Gastrocnemius medialis (tissue), 4 donors: ENCODE results near the gene RBPJ. TPM values are rescaled to one million over a fixed set of nuclear protein-coding genes. Genes with fewer than 3 reads are reported as not detected.
A peak's percentile ranks its signal among the peaks of the same experiment; 100 is the strongest.

Experiments used
- ATAC-seq, 2 donors: fragments of 150-250 bp; one replicate each; pipeline ENCODE4 v1.9.1; 2016
- DNase-seq, 2 donors: peaks; one replicate each; pipeline ENCODE4 v3.0.0-alpha.2; 2019
- H3K27ac ChIP-seq, 4 donors: fragments of 200-600 bp; sonication (generic); 1 replicate in 1 of 4; 2 replicates in 3 of 4; pipeline ENCODE4 v1.5.1; 2016 to 2018; ENCODE audit warnings: mild to moderate bottlenecking in 2 of 4, moderate library complexity in 1 of 4
- H3K27me3 ChIP-seq, 3 donors: fragments of 200-600 bp; sonication (generic) in 2 of 3; 1 replicate in 1 of 3; 2 replicates in 2 of 3; pipeline versions ENCODE4 v1.5.1 to v1.6.0; 2016 to 2019; ENCODE audit warnings: mild to moderate bottlenecking in 1 of 3, moderate library complexity in 1 of 3
- H3K36me3 ChIP-seq, 2 donors: fragments of 200-600 bp; sonication (generic) in 1 of 2; one replicate each; pipeline ENCODE4 v1.5.1; 2017 to 2018
- H3K4me1 ChIP-seq, 2 donors: fragments of 200-600 bp; sonication (generic) in 1 of 2; one replicate each; pipeline ENCODE4 v1.5.1; 2016 to 2017; ENCODE audit warnings: mild to moderate bottlenecking in 2 of 2
- H3K4me3 ChIP-seq, 4 donors: fragments of 200-600 bp; sonication (generic) in 3 of 4; 1 replicate in 1 of 4; 2 replicates in 3 of 4; pipeline ENCODE4 v1.5.1; 2016 to 2019; ENCODE audit warnings: mild to moderate bottlenecking in 2 of 4
- H3K9me3 ChIP-seq, 3 donors: fragments of 200-600 bp; sonication (generic) in 2 of 3; 1 replicate in 1 of 3; 2 replicates in 2 of 3; pipeline ENCODE4 v1.5.1; 2016 to 2019
- POLR2A ChIP-seq, 2 donors: fragments of 450-650 bp; IDR thresholded peaks; one replicate each; pipeline ENCODE4 v1.6.1; 2017; ENCODE audit warnings: antibody characterized with exemption in 2 of 2, mild to moderate bottlenecking in 2 of 2, moderate library complexity in 2 of 2
- in situ Hi-C, 4 donors: fragments of 200-750 bp; cut with MboI; loops; one replicate each; pipeline versions ENCODE4 v1.15.0 to v1.8.0; 2017; ENCODE audit warnings: low sequenced_read_pairs in 4 of 4
- intact Hi-C: fragments of 100-400 bp; cut with DNase I; formaldehyde crosslinking; loops from one replicate; pipeline ENCODE4 v1.15.1; 2023; ENCODE audit warnings: low total_unique reads
- total RNA-seq, 4 donors: library from RNA; depleted of rRNA; stranded (reverse); fragments of >200 nt; gene quantifications; one replicate each; pipeline versions ENCODE4 v1.1.0 to v1.2.3, GENCODE V29; 2016
- TF ChIP-seq, protein P1 (sequence below), 5 experiments: fragments of 450-650 bp in 3 of 5; fragments of 200-600 bp in 2 of 5; sonication (generic) in 2 of 5; IDR thresholded peaks in 4 of 5; conservative IDR thresholded peaks in 1 of 5; 1 replicate in 4 of 5; 2 replicates in 1 of 5; pipeline ENCODE4 v1.5.1; 2016 to 2019; ENCODE audit warnings: antibody characterized with exemption in 5 of 5, mild to moderate bottlenecking in 3 of 5, moderate library complexity in 3 of 5

Gene RBPJ
- total RNA-seq, 4 donors from 2014 or later = 22.8 to 73.3 (median 37.1) TPM

DNA sequence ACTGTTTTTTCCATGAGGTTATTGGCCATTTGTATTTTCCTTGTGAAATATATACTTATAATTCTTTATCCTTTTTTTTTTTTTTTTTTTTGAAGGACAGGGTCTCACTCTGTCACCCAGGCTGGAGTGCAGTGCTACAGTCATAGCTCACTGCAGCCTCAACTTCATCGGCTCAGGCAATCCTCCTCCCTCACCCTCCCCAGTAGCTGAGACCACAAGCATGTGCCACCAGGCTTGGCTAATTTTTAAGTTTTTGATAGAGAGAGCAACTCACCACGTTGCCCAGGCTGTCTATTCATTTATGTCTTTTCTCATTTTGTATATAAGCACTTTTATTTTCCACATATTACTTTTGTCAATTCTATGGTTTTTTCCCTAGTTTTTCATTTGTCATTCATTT, 16.8 kb downstream of the RBPJ start:
- Histone ChIP-seq H3K36me3 (no peaks in the 10 kb centered on the region), H3K9me3 (no peaks in the 10 kb centered on the region), H3K4me1 (peaks cover 13 to 44% of the 10 kb centered on the region in 2 donors), H3K4me3 (no peak overlapping the region), H3K27ac (no peak overlapping the region), H3K27me3 (no peaks in the 10 kb centered on the region)
- DNase-seq = no peak
- intact Hi-C loops = no loop called here
- no peak for ATAC-seq
- in situ Hi-C loops = loop anchor here in 2 of 4 donors (10.0 to 25.0 kb wide), 3 partner anchors 57 to 675 kb away; no protein-coding TSS in a partner anchor
- no peak for TF ChIP-seq POLR2A (IDR thresholded peaks at IDR 0.05)
- TF ChIP-seq, protein P1, sequence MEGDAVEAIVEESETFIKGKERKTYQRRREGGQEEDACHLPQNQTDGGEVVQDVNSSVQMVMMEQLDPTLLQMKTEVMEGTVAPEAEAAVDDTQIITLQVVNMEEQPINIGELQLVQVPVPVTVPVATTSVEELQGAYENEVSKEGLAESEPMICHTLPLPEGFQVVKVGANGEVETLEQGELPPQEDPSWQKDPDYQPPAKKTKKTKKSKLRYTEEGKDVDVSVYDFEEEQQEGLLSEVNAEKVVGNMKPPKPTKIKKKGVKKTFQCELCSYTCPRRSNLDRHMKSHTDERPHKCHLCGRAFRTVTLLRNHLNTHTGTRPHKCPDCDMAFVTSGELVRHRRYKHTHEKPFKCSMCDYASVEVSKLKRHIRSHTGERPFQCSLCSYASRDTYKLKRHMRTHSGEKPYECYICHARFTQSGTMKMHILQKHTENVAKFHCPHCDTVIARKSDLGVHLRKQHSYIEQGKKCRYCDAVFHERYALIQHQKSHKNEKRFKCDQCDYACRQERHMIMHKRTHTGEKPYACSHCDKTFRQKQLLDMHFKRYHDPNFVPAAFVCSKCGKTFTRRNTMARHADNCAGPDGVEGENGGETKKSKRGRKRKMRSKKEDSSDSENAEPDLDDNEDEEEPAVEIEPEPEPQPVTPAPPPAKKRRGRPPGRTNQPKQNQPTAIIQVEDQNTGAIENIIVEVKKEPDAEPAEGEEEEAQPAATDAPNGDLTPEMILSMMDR (IDR thresholded peaks at IDR 0.05 in 4 of 5, conservative IDR thresholded peaks at IDR 0.05 in 1 of 5) = no peak

DNA sequence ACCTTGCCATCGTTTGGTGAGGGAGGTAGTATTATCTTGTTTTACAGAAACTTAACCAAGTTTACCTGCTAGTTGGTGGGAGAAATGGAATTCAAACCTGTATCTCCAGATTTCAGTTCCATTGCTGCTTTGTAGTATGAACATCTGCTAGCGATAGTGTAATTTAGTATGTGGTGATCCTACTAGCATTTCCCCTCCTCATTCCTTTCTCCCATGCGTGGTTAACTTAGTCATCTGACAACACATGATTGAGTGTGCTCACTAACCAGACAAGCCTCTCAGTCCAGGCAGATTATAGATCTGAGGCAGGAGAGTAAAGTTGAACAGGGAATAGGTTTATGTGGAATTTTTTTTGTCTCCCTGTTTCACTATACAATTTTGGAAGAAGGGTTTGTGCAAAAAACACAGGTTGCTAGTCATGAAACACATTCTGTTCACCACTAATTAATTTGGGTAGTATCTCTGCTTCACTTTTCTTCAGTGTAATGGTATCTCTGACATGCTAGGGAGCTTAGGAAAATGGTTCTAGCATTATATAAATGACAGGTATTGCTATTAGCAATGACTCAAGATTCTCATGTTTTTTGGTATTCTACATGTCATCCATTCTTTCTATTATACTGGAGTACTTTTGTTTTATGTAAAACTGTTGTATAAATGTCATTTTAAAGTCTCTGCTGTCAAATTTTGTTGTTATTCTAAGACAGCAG, 21.7 kb downstream of the RBPJ start:
- Histone ChIP-seq H3K27me3 (no peaks in the 10 kb centered on the region), H3K9me3 (no peaks in the 10 kb centered on the region), H3K36me3 (no peaks in the 10 kb centered on the region), H3K27ac (peak overlapping the region in 2 of 4 donors; percentile 8 to 22), H3K4me1 (peaks cover 31 to 51% of the 10 kb centered on the region in 2 donors), H3K4me3 (no peak overlapping the region)
- no peak for DNase-seq
- in situ Hi-C loops = loop anchor here in 1 of 4 donors (25.0 kb wide), 1 partner anchor 670 kb away; no protein-coding TSS in a partner anchor
- peak; percentile 86 to 89 for ATAC-seq
- TF ChIP-seq POLR2A (IDR thresholded peaks at IDR 0.05) = no peak
- TF ChIP-seq, protein P1 (IDR thresholded peaks at IDR 0.05 in 4 of 5, conservative IDR thresholded peaks at IDR 0.05 in 1 of 5) = no peak
- intact Hi-C loops = no loop called here

DNA sequence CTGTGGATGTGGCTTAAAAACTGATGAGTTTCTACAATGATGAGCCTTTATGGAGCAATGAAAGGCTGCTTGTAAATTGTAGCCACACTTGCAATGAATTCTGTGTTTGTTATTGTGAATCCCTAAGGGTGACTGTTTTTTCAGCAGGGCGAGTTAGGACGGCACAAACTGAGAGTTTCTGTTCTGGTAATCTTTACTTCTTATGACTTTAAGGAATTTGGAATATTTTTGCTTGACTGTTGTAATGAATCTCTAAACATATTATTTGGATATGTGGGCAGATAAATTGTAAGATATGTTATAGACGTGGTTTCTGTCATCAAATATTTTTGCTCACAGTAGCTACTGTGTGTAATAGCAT, 22.2 kb downstream of the RBPJ start:
- peaks cover 31 to 54% of the 10 kb centered on the region in 2 donors for H3K4me1 ChIP-seq
- in situ Hi-C loops = loop anchor here in 1 of 4 donors (25.0 kb wide), 1 partner anchor 669 kb away; no protein-coding TSS in a partner anchor
- intact Hi-C loops = no loop called here

DNA sequence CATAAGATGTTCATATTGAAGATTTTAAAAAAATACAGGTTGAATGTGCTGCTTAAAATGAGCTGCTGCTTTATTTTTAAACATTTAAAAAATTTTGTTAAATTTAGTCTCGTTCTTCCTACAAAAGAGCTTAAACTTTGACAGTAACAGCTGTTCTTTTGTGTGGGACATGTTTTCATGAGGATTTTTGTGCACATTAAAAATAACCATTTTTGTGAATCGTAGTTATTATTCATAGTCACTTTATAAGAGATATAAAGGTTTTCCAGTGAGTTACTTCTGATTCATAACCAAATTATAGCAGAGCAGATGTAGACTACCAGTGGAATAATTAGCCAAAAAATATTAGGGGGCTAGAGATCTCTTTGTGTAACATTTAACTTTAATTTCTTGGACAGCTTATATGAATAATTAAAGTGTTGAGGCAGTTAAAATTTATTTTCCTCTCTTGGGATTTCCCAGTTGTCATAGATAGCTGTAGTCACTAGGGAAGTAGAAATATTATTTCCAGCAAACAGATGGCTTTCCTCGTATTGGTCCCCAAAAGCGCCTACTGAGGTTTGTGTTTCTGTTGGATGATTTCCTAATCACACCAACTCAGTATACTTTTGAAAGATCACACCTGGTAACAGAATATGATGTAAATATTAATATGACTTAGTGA, 24.2 kb downstream of the RBPJ start:
- no peak overlapping the region for H3K27ac ChIP-seq
- H3K4me3 ChIP-seq = no peak overlapping the region
- DNase-seq (no peak), ATAC-seq (no peak)
- no peaks in the 10 kb centered on the region for H3K36me3 ChIP-seq
- peaks cover 31 to 53% of the 10 kb centered on the region in 2 donors for H3K4me1 ChIP-seq
- TF ChIP-seq, protein P1 (IDR thresholded peaks at IDR 0.05 in 4 of 5, conservative IDR thresholded peaks at IDR 0.05 in 1 of 5) = no peak
- no peak for TF ChIP-seq POLR2A (IDR thresholded peaks at IDR 0.05)
- no peaks in the 10 kb centered on the region for H3K27me3 ChIP-seq
- in situ Hi-C loops (loop anchor here in 1 of 4 donors (25.0 kb wide), 1 partner anchor 667 kb away; no protein-coding TSS in a partner anchor), intact Hi-C loops (no loop called here)
- H3K9me3 ChIP-seq = no peaks in the 10 kb centered on the region

More for the DNA sequence above, 22.2 kb downstream of the RBPJ start:
- no peak overlapping the region for H3K4me3 ChIP-seq
- H3K27me3 ChIP-seq = no peaks in the 10 kb centered on the region
- TF ChIP-seq, protein P1 (IDR thresholded peaks at IDR 0.05 in 4 of 5, conservative IDR thresholded peaks at IDR 0.05 in 1 of 5) = no peak
- no peak for TF ChIP-seq POLR2A (IDR thresholded peaks at IDR 0.05)
- DNase-seq (no peak), ATAC-seq (no peak)
- H3K27ac ChIP-seq = peak overlapping the region in 1 of 4 donors; percentile 22
- no peaks in the 10 kb centered on the region for H3K36me3 ChIP-seq
- H3K9me3 ChIP-seq = no peaks in the 10 kb centered on the region
